Keratinocyte (primary cell): Measurements from ENCODE around the gene CXXC4. TPM values are rescaled to one million over a fixed set of nuclear protein-coding genes. Genes with fewer than 3 reads are reported as not detected.

Experiments used
- DNase-seq: peaks from one replicate; pipeline ENCODE4 v3.0.0-alpha.2; 2011; ENCODE audit warnings: low read depth, missing footprints, low spot score
- FAIRE-seq: peaks from 2 replicates; lab custom pipeline; 2011; peaks lifted over from hg19 to GRCh38; lab: Jason Lieb, UNC
- H2AFZ ChIP-seq: 2 replicates; pipeline ENCODE4 v1.6.0; 2012; ENCODE audit warnings: low read length, control low read depth, inconsistent platforms; ENCODE audit not compliant: control insufficient read depth
- H3K27ac ChIP-seq: 2 replicates; pipeline ENCODE4 v1.5.1; 2011; ENCODE audit warnings: low read length; ENCODE audit not compliant: control insufficient read depth, insufficient read depth
- H3K27me3 ChIP-seq: 3 replicates; pipeline ENCODE4 v1.6.0; 2011; ENCODE audit warnings: low read length; ENCODE audit not compliant: control insufficient read depth, insufficient read depth; ENCODE audit errors: extremely low read depth
- H3K36me3 ChIP-seq, 2 experiments: 2 replicates in 1 of 2; 3 replicates in 1 of 2; pipeline ENCODE4 v1.5.1; 2011; ENCODE audit warnings: low read length in 2 of 2, mild to moderate bottlenecking in 1 of 2; ENCODE audit not compliant: control insufficient read depth in 2 of 2, insufficient read depth in 2 of 2; ENCODE audit errors: extremely low read depth in 1 of 2
- H3K4me1 ChIP-seq: 3 replicates; pipeline ENCODE4 v1.5.1; 2011; ENCODE audit warnings: low read length; ENCODE audit not compliant: control insufficient read depth, insufficient read depth; ENCODE audit errors: extremely low read depth
- H3K4me2 ChIP-seq: 3 replicates; pipeline ENCODE4 v1.6.0; 2011; ENCODE audit warnings: low read depth, low read length; ENCODE audit not compliant: control insufficient read depth, insufficient read depth; ENCODE audit errors: extremely low read depth
- H3K4me3 ChIP-seq, 3 experiments: fragments of 200-600 bp in 1 of 3; sonication (generic) in 1 of 3; 2 replicates in 2 of 3; 3 replicates in 1 of 3; pipeline ENCODE4 v1.5.1; 2011 to 2016; ENCODE audit warnings: low read length in 3 of 3, mild to moderate bottlenecking in 3 of 3, control low read depth in 2 of 3, inconsistent platforms in 1 of 3, low read depth in 1 of 3, mixed read lengths in 1 of 3, mixed run types in 1 of 3, moderate library complexity in 1 of 3; ENCODE audit not compliant: control insufficient read depth in 2 of 3, insufficient read depth in 2 of 3; ENCODE audit errors: extremely low read depth in 1 of 3
- H3K79me2 ChIP-seq: 2 replicates; pipeline ENCODE4 v1.6.0; 2012; ENCODE audit warnings: low read length; ENCODE audit not compliant: control insufficient read depth, insufficient read depth
- H3K9ac ChIP-seq: 3 replicates; pipeline ENCODE4 v1.6.0; 2011; ENCODE audit warnings: low read length; ENCODE audit not compliant: control insufficient read depth, insufficient read depth; ENCODE audit errors: extremely low read depth
- H3K9me1 ChIP-seq: 3 replicates; pipeline ENCODE4 v1.6.0; 2011; ENCODE audit warnings: low read length; ENCODE audit not compliant: control insufficient read depth, insufficient read depth; ENCODE audit errors: extremely low read depth
- H3K9me3 ChIP-seq: 2 replicates; pipeline ENCODE4 v1.5.1; 2012; ENCODE audit warnings: low read depth, low read length; ENCODE audit not compliant: control insufficient read depth
- H4K20me1 ChIP-seq: 3 replicates; pipeline ENCODE4 v1.6.0; 2011; ENCODE audit warnings: low read length; ENCODE audit not compliant: control insufficient read depth, insufficient read depth; ENCODE audit errors: extremely low read depth
- CTCF ChIP-seq, 3 experiments: IDR thresholded peaks in 1 of 3; conservative IDR thresholded peaks in 1 of 3; optimal IDR thresholded peaks in 1 of 3; 2 replicates in 2 of 3; 3 replicates in 1 of 3; pipeline versions ENCODE3 to v1.5.1; 2011; ENCODE audit warnings: low read length in 3 of 3, mild to moderate bottlenecking in 3 of 3, moderate library complexity in 2 of 3, control low read depth in 1 of 3, inconsistent platforms in 1 of 3; ENCODE audit not compliant: insufficient read depth in 2 of 3; ENCODE audit errors: extremely low read depth in 1 of 3
- EZH2 ChIP-seq: IDR thresholded peaks from one replicate; pipeline ENCODE4 v1.6.1; 2012; ENCODE audit warnings: inconsistent platforms, mild to moderate bottlenecking, low read length, moderate library complexity
- dilution Hi-C: fragments of 300-500 bp; cut with MboI; formaldehyde crosslinking; loops from one replicate; pipeline ENCODE4 v1.7.0; 2020; ENCODE audit warnings: low sequenced_read_pairs; ENCODE audit not compliant: extremely low pct_ligation_motif_present
- polyA plus RNA-seq, 5 experiments: library from polyadenylated mRNA; depleted of rRNA in 3 of 5; stranded (reverse) in 3 of 5; stranded (forward) in 1 of 5; unstranded in 1 of 5; fragments of >200 nt; gene quantifications; 1 replicate in 1 of 5; 2 replicates in 3 of 5; 3 replicates in 1 of 5; pipeline versions ENCODE4 v1.2.1 to v1.2.3, GENCODE V29; 2011 to 2012; ENCODE audit warnings: missing spikeins in 2 of 5, low read depth in 1 of 5, low replicate concordance in 1 of 5

The CXXC4 gene
- polyA plus RNA-seq, 1 donor (not counting 4 experiments of a cell fraction or from before 2014, with no cell fraction given), result 0.01 TPM

- dilution Hi-C loops, result no loop called here
- Histone ChIP-seq H3K9ac (no peak overlapping the region), H3K4me2 (no peak overlapping the region), H3K27me3 (no peaks in the 10 kb centered on the region), H3K27ac (no peak overlapping the region), H3K36me3 (no peaks in the 10 kb centered on the region), H3K9me3 (no peaks in the 10 kb centered on the region), H4K20me1 (no peaks in the 10 kb centered on the region), H3K9me1 (no peaks in the 10 kb centered on the region), H3K4me1 (no peaks in the 10 kb centered on the region), H2AFZ (no peak overlapping the region), H3K79me2 (no peaks in the 10 kb centered on the region), H3K4me3 (no peak overlapping the region)
- no peak for FAIRE-seq
- TF ChIP-seq EZH2 (no peak), CTCF (optimal IDR thresholded peaks at IDR 0.05 in 1 of 3, IDR thresholded peaks at IDR 0.05 in 1 of 3, conservative IDR thresholded peaks at IDR 0.05 in 1 of 3; ENCODE audit: extremely low read depth in 1 of 3, insufficient read depth in 2 of 3, low read length in 3 of 3) (no peak)
- no peak for DNase-seq
Measured at GRCh38 chr4:104475652-104476051, 19.0 kb downstream of the CXXC4 start.

GRCh38 chr4:104472766-104473165, 21.9 kb downstream of the CXXC4 start:
- dilution Hi-C loops, result no loop called here
- no peak for TF ChIP-seq EZH2
- Histone ChIP-seq H3K9me3 (no peaks in the 10 kb centered on the region), H3K9me1 (no peaks in the 10 kb centered on the region), H2AFZ (no peak overlapping the region), H3K79me2 (no peaks in the 10 kb centered on the region), H3K4me3 (no peak overlapping the region), H3K27me3 (no peaks in the 10 kb centered on the region), H3K9ac (no peak overlapping the region), H3K27ac (no peak overlapping the region), H3K4me2 (no peak overlapping the region), H3K4me1 (no peaks in the 10 kb centered on the region), H3K36me3 (no peaks in the 10 kb centered on the region), H4K20me1 (no peaks in the 10 kb centered on the region)
- no peak for FAIRE-seq
- no peak for DNase-seq

GRCh38 chr4:104470770-104471169, 23.9 kb downstream of the CXXC4 start:
- Histone ChIP-seq H3K9me3 (no peaks in the 10 kb centered on the region), H2AFZ (no peak overlapping the region), H3K27me3 (no peaks in the 10 kb centered on the region), H3K4me3 (no peak overlapping the region), H3K9ac (no peak overlapping the region), H4K20me1 (no peaks in the 10 kb centered on the region), H3K9me1 (no peaks in the 10 kb centered on the region), H3K4me2 (no peak overlapping the region), H3K27ac (no peak overlapping the region), H3K4me1 (no peaks in the 10 kb centered on the region), H3K79me2 (no peaks in the 10 kb centered on the region), H3K36me3 (no peaks in the 10 kb centered on the region)
- DNase-seq (no peak), FAIRE-seq (no peak)
- dilution Hi-C loops, result no loop called here
- no peak for TF ChIP-seq EZH2
- TF ChIP-seq CTCF (optimal IDR thresholded peaks at IDR 0.05 in 1 of 3, IDR thresholded peaks at IDR 0.05 in 1 of 3, conservative IDR thresholded peaks at IDR 0.05 in 1 of 3; ENCODE audit: extremely low read depth in 1 of 3, insufficient read depth in 2 of 3, low read length in 3 of 3), result no peak
